ENCODE measurements around the gene HRNR.

The HRNR gene

DNA sequence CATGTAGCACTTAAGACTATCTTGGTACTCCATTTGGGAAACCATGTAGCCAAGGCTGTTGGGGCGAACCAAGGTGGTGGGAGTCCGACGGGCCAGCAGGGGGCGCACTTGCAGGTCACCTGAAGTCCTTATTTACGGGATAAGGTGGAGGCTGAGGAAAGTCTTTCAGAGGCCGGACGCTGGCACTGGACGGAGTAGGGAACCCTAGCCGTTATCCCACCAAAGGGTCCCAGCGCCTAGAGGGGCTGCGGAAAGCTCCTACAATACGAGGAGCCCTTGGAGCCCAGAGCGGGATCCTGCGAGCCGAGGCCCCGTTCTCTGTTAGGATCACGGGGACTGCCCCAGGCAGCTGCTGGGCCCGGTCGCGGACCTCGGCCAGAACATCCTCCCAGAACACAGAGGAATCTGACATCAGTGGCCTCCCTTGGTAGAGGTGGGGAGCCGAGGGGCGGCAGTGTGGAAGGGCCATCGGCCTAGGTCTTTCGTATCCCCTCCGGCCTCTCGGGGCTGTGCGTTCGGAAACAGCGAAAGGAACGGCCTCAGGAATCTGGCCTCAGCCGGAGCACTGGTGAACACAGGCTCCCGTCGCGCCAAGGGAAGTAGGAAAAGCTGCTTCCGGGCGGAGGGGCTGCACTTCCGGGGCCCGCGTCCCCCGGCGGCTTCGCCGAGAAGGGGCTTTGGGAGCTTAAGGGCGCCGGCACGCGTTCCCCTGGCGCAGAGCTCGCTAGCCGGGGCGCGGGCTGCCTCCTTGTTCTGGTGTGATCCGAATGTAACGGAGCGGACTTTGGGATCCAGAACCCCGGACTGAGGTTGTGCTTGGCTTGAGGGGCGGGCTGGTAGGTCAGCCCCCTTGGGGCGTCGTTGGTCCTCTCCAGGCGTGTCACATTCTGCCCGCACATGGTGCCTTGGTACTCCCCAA lies 35.1 kb downstream of the HRNR start:
- DNase-seq (ENCODE audit: low read depth): no peak

GRCh38 chr1:152186556-152187285 lies 37.3 kb downstream of the HRNR start:
- no peak for DNase-seq (ENCODE audit: low read depth)

GRCh38 chr1:152185544-152186391 lies 38.2 kb downstream of the HRNR start:
- DNase-seq (ENCODE audit: low read depth): no peak

- peak; percentile 73 for DNase-seq (ENCODE audit: low read depth)
Observed at GRCh38 chr1:152182944-152183361, 41.0 kb downstream of the HRNR start.

GRCh38 chr1:152182431-152182830 lies 41.6 kb downstream of the HRNR start:
- no peak for DNase-seq (ENCODE audit: low read depth)

- DNase-seq (ENCODE audit: low read depth): no peak
Observed at GRCh38 chr1:152179566-152179965, 44.4 kb downstream of the HRNR start.

DNA sequence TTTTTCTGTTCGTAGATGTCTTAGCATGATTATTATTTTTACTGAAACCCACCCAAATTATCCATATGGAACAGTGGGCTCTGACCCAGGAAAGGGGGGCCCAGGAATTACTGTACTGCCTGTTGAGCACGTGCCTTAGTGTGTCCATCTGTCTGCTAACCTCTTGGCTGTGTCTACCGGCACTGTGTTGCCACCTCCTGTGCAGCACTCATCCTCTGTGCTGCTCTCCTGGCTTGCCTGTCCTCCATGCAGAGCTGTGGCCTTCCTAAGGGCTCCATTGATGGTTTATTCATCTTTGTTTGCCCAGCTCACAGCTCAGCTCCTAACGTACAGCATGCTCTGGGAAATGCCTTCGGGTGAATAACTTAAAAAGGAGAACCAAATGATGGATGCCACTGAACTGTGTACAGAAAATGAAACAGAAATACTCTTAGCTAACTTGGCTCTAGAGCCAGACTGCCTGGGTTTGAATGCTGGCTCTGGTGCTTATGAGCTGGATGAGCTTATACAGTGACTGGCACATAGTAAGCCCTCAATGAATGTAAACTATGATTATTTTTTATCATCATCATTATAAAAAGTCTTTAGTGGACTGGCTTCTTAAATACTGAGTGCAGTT lies 53.6 kb downstream of the HRNR start:
- DNase-seq (ENCODE audit: low read depth): no peak

DNA sequence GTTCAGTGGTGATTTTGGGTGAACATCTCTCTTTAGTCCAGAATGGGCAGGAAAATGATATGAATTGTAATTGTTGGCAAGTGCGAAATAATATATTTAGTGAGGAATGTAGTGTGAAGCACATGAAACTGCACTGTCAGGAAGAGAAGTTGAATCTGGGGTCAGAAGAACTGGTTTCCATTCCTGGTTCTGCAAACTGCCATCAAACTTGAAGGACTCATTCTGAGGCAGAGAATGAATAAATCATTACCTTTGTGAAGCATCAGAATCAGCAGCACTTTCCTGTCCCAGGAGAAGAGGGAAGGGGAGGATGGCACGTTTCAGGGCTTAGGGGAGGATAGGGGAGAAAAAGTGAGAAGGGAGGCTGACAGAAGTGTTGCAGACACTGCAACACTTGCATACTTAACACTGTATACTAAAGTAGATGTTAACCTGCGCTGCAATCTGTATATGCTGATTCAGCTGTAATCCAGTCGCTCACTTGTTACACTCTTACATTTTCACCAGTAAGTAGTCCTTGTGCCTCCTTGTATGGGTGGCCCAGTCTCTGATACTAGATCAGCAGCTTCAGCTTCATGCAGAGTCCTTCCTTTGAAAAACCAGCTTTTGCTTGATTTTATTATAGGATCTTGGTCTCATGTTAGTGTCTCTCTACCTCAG lies 54.5 kb downstream of the HRNR start:
- no peak for DNase-seq (ENCODE audit: low read depth)

GRCh38 chr1:152168535-152168868 lies 55.5 kb downstream of the HRNR start:
- no peak for DNase-seq (ENCODE audit: low read depth)

DNA sequence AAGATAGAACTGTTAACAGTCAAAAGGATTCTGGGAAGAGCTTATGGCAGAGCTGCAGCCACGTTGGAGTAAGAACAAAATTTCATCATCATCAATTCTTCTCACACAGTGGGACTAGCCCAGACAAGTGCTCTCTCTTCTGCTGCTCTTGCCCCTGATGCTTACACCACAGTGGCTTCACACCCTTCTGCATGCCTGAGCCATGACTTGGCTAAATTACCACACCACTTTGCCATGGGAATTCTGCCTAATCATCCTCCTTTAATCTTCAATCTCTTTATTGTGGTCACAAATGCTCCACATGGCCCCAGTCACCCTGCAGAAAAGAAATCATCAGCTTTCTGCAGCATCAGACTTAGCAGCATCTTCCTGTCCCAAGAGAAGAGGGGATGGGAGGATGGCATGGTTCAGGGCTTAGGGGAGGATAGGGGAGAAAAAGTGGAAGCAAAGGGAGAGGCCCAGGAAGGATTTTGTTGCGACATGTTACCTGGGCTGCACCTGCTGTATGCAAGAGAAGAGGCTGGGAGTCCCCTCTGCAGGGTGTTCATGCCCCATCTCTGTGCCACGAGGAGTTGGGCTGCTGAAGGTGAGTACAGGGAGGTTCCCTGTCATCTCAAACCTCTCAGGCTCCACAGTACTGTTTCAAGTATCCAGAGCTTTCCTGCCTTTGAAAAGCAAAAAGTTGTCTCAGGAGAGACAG lies 56.0 kb downstream of the HRNR start:
- DNase-seq (ENCODE audit: low read depth): peak; percentile 86

DNA sequence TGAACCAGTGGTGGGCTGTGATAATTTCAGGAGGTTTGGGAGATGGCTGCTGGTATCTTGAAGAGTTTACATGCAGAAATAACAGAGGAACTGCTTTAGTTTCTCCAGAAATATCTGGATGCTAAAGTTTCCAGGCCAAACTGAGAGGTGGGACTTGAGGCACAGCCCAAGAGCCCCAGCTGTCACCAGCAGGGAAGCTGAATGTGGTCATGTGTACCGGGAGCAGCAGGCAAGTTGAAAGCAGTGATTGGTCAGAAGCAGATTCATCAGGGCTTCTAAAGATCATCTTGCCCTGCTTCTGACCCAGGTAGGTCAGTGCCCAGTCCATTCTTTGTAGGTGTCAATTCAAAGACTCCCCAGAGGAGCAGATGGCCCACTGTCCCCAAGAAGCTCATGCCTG lies 57.0 kb downstream of the HRNR start:
- no peak for DNase-seq (ENCODE audit: low read depth)

- no peak for DNase-seq (ENCODE audit: low read depth)
Observed at GRCh38 chr1:152165286-152166077, 58.5 kb downstream of the HRNR start.

DNA sequence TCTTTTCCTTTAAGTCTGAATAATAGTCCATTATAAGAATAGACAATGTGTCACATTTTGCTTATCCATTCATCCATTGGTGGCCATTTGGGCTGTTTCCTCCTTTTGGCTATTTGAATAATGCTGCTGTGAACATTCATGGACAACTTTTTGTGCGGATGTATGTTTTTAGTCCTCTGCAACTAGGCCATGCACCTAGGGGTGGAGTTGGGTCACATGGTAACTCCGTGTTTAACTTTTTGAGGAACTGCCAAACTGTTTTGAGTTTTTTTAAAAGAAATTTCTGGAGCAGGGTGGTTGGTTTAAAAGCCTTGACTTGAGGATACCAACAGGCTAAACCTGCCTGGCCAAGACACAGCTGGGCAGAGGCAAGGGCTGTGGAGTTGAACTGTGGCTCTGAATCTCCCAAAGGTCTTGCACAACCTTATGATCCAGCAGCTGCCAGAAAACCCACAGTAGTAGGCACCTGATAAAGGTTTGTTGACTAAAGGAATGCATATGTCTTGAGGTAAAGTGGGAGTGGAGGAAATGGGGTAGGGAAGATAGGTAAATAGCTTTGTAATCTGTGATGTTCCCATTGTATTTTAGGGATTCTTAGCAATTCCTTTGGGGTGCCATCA lies 59.4 kb downstream of the HRNR start:
- no peak for DNase-seq (ENCODE audit: low read depth)

DNA sequence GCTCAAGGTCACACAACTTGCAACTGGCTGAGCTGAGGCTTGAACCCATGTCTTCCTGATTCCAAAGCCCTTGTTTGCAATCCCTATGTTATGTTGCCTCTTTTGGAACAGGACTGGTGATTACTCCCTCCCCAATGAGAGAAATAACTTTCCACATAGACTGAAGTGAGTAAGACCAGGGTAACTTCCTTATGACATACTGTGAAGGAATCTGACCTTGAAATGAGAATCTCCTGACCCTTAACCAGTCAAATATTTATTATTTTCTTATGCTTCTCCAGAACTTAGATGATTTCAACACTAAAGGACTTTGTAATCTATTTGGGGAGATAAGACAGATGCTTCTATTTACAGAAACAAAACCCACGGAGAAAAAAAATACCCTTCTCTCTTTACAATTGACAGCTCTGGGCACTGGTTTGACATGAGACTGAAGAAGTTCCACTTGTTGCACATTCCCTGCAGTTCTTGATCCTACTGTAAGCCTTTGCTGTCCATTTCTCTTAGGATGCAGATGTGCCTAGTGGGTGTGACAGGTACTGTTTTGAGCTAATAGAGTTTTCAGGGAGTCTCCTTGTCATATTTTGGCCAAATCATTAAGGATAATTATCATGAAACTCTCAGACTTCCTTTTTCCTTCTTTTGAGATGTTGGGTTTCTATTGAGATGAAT lies 61.1 kb downstream of the HRNR start:
- DNase-seq (ENCODE audit: low read depth): peak; percentile 90

Measured in HS-5 (cell line).